Neutrophil (primary cell): ENCODE data around the gene RTL5.
A peak's percentile ranks its signal among the peaks of the same experiment; 100 is the strongest.

Experiments
- H3K27ac ChIP-seq: fragments of 200-600 bp; sonication (generic); 2 replicates; pipeline ENCODE4 v1.5.1; 2016; ENCODE audit warnings: mild to moderate bottlenecking, moderate library complexity
- H3K27me3 ChIP-seq: fragments of 200-600 bp; sonication (generic); 2 replicates; pipeline ENCODE4 v1.6.0; 2016; ENCODE audit warnings: mild to moderate bottlenecking
- H3K36me3 ChIP-seq: fragments of 200-600 bp; sonication (generic); 2 replicates; pipeline ENCODE4 v1.5.1; 2017
- H3K4me1 ChIP-seq, 2 experiments: fragments of 200-600 bp in 1 of 2; sonication (generic) in 1 of 2; 1 replicate in 1 of 2; 2 replicates in 1 of 2; pipeline versions ENCODE4 v1.5.1 to v1.6.1; 2013 to 2016; ENCODE audit warnings: low read depth in 1 of 2, low read length in 1 of 2, mild to moderate bottlenecking in 1 of 2, moderate library complexity in 1 of 2; ENCODE audit not compliant: control insufficient read depth in 1 of 2, insufficient read depth in 1 of 2
- H3K4me3 ChIP-seq, 2 experiments: fragments of 200-600 bp in 1 of 2; sonication (generic) in 1 of 2; 1 replicate in 1 of 2; 2 replicates in 1 of 2; pipeline ENCODE4 v1.5.1; 2013 to 2016; ENCODE audit warnings: low read depth in 1 of 2, low read length in 1 of 2, mild to moderate bottlenecking in 1 of 2, moderate library complexity in 1 of 2
- H3K9me3 ChIP-seq: fragments of 200-600 bp; sonication (generic); 2 replicates; pipeline ENCODE4 v1.5.1; 2016
- TF ChIP-seq, protein P1 (sequence below): fragments of 200-600 bp; sonication (generic); IDR thresholded peaks from 2 replicates; pipeline ENCODE4 v1.5.1; 2016; ENCODE audit warnings: antibody characterized with exemption

RTL5 gene

GRCh38 chrX:72100824-72101351, 30.8 kb downstream of the RTL5 start:
- H3K27me3 ChIP-seq, result no peaks in the 10 kb centered on the region
- TF ChIP-seq, protein P1, sequence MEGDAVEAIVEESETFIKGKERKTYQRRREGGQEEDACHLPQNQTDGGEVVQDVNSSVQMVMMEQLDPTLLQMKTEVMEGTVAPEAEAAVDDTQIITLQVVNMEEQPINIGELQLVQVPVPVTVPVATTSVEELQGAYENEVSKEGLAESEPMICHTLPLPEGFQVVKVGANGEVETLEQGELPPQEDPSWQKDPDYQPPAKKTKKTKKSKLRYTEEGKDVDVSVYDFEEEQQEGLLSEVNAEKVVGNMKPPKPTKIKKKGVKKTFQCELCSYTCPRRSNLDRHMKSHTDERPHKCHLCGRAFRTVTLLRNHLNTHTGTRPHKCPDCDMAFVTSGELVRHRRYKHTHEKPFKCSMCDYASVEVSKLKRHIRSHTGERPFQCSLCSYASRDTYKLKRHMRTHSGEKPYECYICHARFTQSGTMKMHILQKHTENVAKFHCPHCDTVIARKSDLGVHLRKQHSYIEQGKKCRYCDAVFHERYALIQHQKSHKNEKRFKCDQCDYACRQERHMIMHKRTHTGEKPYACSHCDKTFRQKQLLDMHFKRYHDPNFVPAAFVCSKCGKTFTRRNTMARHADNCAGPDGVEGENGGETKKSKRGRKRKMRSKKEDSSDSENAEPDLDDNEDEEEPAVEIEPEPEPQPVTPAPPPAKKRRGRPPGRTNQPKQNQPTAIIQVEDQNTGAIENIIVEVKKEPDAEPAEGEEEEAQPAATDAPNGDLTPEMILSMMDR, result no peak
- H3K9me3 ChIP-seq, result no peaks in the 10 kb centered on the region
- H3K27ac ChIP-seq, result peak overlapping the region; percentile 98
- H3K36me3 ChIP-seq, result no peaks in the 10 kb centered on the region
- peaks cover 77 to 97% of the 10 kb centered on the region in 2 experiments for H3K4me1 ChIP-seq
- peak overlapping the region; percentile 72 to 90 for H3K4me3 ChIP-seq

- Histone ChIP-seq H3K4me3 (peak overlapping the region; percentile 41 to 90), H3K27ac (peak overlapping the region; percentile 98), H3K36me3 (no peaks in the 10 kb centered on the region), H3K4me1 (peaks cover 78 to 97% of the 10 kb centered on the region in 2 experiments), H3K27me3 (no peaks in the 10 kb centered on the region), H3K9me3 (no peaks in the 10 kb centered on the region)
- TF ChIP-seq, protein P1, result no peak
Measured at GRCh38 chrX:72100051-72100755, 31.5 kb downstream of the RTL5 start.

DNA sequence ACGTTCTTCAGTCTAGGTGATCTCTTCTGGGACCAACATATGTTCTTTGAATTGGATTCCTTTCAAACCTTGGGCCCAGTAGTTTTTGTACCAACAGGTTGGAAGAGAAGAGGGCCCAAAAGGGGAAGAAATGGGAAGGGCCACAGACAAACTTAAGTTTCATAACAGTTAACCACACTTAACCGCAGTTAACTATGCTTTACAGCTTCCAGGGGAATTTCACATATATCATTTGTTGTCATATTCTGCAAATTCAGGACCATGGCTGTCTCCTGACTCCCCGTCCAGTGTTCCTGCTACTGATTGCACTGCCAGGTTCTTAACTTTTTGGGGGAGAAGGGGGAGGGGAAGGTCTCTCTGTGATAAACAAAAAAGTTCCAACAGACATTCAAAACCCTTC, 34.6 kb downstream of the RTL5 start:
- Histone ChIP-seq H3K4me1 (peaks cover 59 to 74% of the 10 kb centered on the region in 2 experiments), H3K36me3 (no peaks in the 10 kb centered on the region), H3K4me3 (peak overlapping the region; percentile 43 to 54), H3K27ac (peak overlapping the region; percentile 98), H3K9me3 (no peaks in the 10 kb centered on the region), H3K27me3 (no peaks in the 10 kb centered on the region)
- TF ChIP-seq, protein P1, result no peak

- TF ChIP-seq, protein P1, result no peak
- no peaks in the 10 kb centered on the region for H3K27me3 ChIP-seq
- H3K4me1 ChIP-seq, result peaks cover 56 to 58% of the 10 kb centered on the region in 2 experiments
- H3K27ac ChIP-seq, result peak overlapping the region; percentile 98
- no peaks in the 10 kb centered on the region for H3K9me3 ChIP-seq
- no peak overlapping the region for H3K4me3 ChIP-seq
- H3K36me3 ChIP-seq, result no peaks in the 10 kb centered on the region
Measured at GRCh38 chrX:72095370-72095769, 36.3 kb downstream of the RTL5 start.

DNA sequence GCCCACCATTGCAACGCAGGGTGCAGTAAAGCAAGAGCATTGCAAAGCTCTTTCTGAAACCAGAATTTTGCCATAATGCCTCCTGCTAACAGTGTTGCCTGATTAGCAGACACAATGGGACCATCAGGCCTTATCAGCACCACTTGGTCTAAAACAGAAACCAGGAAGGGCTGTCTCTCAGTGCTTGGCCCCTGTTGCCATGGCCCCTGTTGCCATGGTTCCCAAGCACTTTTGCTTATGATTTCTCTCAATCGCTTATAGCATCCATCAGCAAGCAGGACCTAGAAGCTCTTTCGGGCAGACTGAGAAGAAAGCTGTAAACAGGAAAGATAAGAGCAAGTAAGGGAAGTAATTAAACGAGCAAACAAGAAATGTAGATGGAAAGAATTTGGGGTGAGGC, 36.8 kb downstream of the RTL5 start:
- Histone ChIP-seq H3K27me3 (no peaks in the 10 kb centered on the region), H3K4me1 (peaks cover 51 to 53% of the 10 kb centered on the region in 2 experiments), H3K4me3 (no peak overlapping the region), H3K36me3 (no peaks in the 10 kb centered on the region), H3K27ac (peak overlapping the region; percentile 98), H3K9me3 (no peaks in the 10 kb centered on the region)
- TF ChIP-seq, protein P1, result no peak
